ENCODE data around the gene CC2D2A. TPM values are rescaled to one million over a fixed set of nuclear protein-coding genes. Genes with fewer than 3 reads are reported as not detected.

The CC2D2A gene
- total RNA-seq, 2 experiments from 2014 or later = not detected

DNA sequence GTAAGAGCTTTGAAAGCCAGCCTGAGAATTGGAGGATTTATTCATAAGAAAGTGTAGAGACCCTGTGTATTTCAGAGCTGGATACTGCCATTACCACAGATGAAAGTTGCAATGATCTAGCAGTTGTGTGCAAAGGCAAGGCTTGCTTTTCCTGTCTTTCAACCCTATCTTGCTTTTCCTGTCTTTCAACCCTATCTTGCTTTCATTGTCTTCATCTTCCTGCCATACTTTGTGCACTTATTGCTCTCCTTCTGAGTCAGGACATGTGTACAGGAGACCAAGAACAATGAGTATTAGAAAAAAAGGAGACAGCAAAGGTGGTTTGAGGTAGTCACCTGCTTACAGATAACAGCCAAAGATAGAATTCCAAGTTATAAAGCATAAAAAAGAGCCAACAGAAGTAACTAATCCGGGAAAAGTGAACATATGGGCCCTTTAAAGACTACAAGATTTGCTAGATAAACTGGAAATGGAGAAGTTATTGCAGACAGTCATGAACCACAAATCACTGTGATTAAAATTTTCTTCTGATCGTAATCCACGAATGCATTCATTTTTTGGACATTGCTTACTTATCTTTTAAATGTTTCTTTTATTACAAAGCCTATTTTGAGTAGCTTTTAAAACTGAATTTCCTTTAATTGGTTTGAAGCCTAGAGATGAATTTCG, 24.7 kb upstream of the CC2D2A start:
- Mint-ChIP-seq H3K27me3 (no peaks in the 10 kb centered on the region), H3K9me3 (peaks cover 8% of the 10 kb centered on the region), H3K4me1 (peaks cover 6% of the 10 kb centered on the region), H3K4me3 (no peak overlapping the region), H3K27ac (no peak overlapping the region), H3K36me3 (ENCODE audit: low read depth) (no peaks in the 10 kb centered on the region)
- POLR2A ChIA-PET = no interaction called here
- CTCF ChIA-PET = interaction anchor here (0.6 to 0.8 kb wide), 2 partner anchors 49 to 147 kb away, joined by 3 read pairs; no protein-coding TSS in a partner anchor
- no peak for DNase-seq

DNA sequence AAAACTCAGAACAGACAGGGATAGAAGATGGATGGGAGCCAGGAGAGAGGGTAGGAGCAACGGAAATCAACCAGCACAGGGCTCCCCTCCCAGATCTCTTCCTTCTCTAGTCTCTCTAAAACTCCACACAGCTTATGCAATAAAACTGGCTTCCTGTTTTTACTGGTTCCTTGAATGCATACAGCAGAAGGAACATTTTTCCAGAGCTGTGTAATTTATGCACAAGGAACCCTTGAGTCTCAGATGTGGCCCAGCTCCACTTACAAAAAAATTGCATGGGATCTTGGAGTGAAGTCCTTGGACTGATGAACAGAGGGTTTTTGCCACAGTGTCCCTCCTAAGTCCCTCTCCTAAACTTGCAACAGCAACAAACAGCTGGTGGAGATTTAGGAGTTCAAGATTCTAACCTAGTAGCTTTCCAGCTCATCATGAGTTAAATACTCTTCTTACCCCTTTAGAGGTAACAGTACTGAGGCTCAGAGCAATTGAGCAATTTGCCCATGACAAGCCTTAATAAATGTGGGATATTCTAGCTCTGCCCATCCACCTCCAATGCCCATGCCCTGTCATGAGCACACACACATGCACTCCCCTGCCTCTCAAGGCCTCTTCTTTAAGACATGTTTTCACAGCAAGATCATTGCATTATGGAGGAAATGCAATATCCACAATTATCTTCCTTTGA, 18.4 kb upstream of the CC2D2A start:
- H3K4me1 Mint-ChIP-seq = no peaks in the 10 kb centered on the region
- no peaks in the 10 kb centered on the region for H3K36me3 Mint-ChIP-seq (ENCODE audit: low read depth)
- ChIA-PET POLR2A (no interaction called here), CTCF (interaction anchor here (1.2 kb wide), 1 partner anchor 9 kb away, joined by 3 read pairs; no protein-coding TSS in a partner anchor)
- peaks cover 3% of the 10 kb centered on the region for H3K9me3 Mint-ChIP-seq
- no peak for DNase-seq
- no peaks in the 10 kb centered on the region for H3K27me3 Mint-ChIP-seq
- H3K27ac Mint-ChIP-seq = no peak overlapping the region
- H3K4me3 Mint-ChIP-seq = no peak overlapping the region

DNA sequence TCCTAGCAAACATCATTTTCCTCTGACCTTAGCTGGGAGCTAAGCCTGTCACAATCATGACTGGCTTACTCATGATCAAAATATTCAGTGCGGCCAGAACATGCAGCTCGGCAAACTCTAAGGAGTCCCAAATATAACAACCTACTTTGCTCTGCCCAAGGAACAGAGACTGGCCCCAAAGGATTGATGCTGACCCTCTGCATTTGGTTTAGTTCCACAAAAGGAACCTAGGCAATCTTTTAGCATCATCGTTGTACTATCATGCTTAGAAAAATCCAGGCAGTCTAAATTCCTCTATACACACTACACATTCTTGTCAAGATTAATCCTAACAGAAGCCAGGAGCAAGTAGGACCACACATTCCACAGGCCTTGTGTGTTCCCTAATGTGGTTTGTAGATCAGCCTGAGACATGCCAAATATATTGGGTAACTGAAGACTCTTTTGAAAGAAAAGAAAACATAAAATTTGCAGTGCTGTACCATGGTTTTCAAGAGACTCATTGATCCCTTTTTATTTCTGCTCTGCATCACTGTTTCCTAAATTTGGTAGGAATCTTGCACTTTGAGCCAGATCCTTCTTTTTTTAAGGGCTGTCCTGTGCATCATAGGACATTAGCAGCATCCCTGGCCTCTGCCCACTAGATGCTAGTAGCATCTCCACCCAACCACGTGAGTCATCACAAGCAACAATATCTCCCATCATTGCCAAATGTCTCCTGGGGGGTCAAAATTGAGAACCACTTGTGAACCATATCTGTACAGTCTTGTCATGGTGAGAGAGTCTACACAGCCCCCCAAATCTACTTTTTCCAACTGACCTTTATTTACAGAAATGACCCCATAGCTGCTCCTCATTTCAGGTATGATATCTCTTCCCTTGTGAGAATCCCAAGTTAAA, 17.6 kb upstream of the CC2D2A start:
- Mint-ChIP-seq H3K27me3 (no peaks in the 10 kb centered on the region), H3K9me3 (no peaks in the 10 kb centered on the region), H3K4me3 (no peak overlapping the region), H3K27ac (no peak overlapping the region), H3K4me1 (no peaks in the 10 kb centered on the region), H3K36me3 (ENCODE audit: low read depth) (no peaks in the 10 kb centered on the region)
- DNase-seq = no peak
- POLR2A ChIA-PET = no interaction called here
- CTCF ChIA-PET = interaction anchor here (1.2 kb wide), 1 partner anchor 8 kb away, joined by 3 read pairs; no protein-coding TSS in a partner anchor

DNA sequence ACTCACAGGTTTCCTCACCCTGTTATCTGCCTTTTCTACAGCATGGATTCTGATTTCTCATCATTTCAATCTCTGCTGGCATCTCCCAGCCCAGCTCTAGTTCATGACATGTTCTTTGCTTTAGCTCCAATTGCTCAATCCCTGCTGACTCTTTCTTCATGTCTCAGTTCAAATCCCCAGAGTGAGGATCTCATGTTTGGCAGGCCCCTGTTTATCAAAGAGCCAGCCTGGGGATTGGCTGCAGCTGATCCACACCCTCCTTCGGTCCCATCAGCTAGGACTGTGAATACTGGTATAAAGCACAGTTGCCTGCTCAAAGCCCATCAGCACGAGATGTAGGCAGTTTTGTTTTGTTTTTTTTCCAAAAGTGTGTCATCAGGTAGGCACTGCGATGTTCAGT, 14.4 kb upstream of the CC2D2A start:
- POLR2A ChIA-PET = no interaction called here
- Mint-ChIP-seq H3K4me1 (no peaks in the 10 kb centered on the region), H3K27me3 (peaks cover 4% of the 10 kb centered on the region), H3K27ac (no peak overlapping the region), H3K4me3 (no peak overlapping the region), H3K9me3 (no peaks in the 10 kb centered on the region), H3K36me3 (ENCODE audit: low read depth) (no peaks in the 10 kb centered on the region)
- CTCF ChIA-PET = interaction anchor here (1.4 kb wide), 1 partner anchor 58 kb away, joined by 3 read pairs; no protein-coding TSS in a partner anchor
- no peak for DNase-seq

DNA sequence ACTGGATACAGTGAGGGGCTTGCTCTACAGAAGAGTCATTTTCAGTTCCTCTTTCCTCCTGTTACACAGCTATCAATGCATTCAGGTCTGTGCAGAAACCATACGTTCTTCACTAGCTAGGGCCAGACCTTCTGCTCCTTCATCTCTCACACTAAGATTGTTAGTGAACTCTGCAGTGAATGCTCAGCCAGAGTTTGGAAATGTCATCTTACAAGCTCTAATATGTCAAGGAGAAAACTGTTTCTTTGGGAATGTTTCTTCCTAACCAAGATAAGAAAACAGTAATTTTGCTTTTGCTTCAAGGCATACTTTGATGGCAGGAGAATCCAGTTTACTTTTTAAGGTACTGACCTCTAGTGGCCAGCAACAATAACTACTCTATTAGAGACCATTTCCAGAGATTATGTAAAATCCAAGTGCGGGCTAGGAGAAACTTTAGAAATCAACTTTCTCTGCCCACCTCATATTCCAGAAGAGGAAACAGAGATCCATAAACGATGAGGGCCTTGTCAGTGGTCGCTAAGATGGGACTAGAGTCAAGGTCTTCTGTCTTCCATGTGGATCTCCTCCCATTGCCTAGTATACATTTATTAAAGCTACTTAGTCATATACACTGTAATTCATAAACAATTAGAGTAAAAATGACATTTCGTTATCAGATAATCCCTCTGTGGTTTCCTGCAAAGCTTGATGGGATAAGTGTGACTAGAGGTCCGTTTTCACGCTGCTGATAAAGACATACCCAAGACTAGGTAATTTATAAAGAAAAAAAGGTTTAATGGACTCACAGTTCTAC, 12.1 kb upstream of the CC2D2A start:
- Mint-ChIP-seq H3K4me1 (no peaks in the 10 kb centered on the region), H3K27ac (no peak overlapping the region), H3K9me3 (no peaks in the 10 kb centered on the region), H3K27me3 (peaks cover 4% of the 10 kb centered on the region), H3K4me3 (no peak overlapping the region), H3K36me3 (ENCODE audit: low read depth) (no peaks in the 10 kb centered on the region)
- DNase-seq = no peak
- CTCF ChIA-PET = interaction anchor here (0.8 to 2.4 kb wide), 3 partner anchors 9 to 219 kb away, joined by 3 to 8 read pairs (median 4); partner anchors contain the start of gene CC2D2A
- POLR2A ChIA-PET = no interaction called here

DNA sequence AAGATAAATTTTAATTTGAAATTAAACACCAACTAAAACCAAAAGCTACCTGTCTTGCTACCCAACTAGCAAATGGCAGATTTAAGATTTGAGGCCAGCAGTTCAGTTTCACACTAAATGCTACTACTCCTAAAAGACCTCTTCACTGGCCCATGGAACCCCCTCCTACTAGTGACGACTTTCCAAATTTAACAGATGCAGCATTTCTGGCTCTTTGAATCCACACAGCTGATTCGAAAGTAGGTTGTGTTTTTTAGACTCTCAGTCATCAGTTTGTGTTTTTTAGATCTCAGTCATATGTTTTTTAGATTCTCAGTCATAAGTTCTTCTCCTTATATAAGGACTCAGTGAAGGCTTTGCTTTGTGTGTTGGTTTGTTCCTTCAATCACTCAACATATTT, 11.1 kb upstream of the CC2D2A start:
- POLR2A ChIA-PET = no interaction called here

DNA sequence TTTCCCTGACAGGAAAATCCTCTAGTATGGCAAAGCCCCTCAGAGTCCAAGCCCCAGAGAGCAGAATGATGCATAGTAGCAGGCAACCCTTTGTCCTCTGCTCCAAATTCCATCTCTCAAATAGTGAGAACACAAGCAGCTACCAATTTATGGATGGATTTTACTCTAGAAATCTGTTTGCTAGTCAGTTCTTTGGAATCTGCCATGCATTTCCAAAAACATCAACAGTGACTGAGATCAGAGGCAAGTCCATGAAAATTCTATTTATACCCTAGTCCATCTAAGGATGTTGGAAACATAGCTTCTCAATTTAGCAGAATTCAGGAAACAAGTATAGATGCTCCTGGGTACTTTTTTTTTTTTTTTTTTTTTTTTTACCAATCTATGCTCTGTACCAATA, 10.0 kb upstream of the CC2D2A start:
- Mint-ChIP-seq H3K4me3 (no peak overlapping the region), H3K36me3 (ENCODE audit: low read depth) (no peaks in the 10 kb centered on the region), H3K4me1 (no peaks in the 10 kb centered on the region), H3K27me3 (peaks cover 4% of the 10 kb centered on the region), H3K27ac (no peak overlapping the region), H3K9me3 (no peaks in the 10 kb centered on the region)
- ChIA-PET CTCF (interaction anchor here (0.7 to 0.9 kb wide), 3 partner anchors 8 to 224 kb away, joined by 3 read pairs; no protein-coding TSS in a partner anchor), POLR2A (no interaction called here)
- no peak for DNase-seq

More for the DNA sequence above, 11.1 kb upstream of the CC2D2A start:
- CTCF ChIA-PET = interaction anchor here (2.4 kb wide), 1 partner anchor 12 kb away, joined by 8 read pairs; the partner anchor contains the start of gene CC2D2A
- Mint-ChIP-seq H3K36me3 (ENCODE audit: low read depth) (no peaks in the 10 kb centered on the region), H3K27ac (no peak overlapping the region), H3K27me3 (peaks cover 4% of the 10 kb centered on the region), H3K9me3 (no peaks in the 10 kb centered on the region), H3K4me3 (no peak overlapping the region), H3K4me1 (no peaks in the 10 kb centered on the region)
- no peak for DNase-seq

DNA sequence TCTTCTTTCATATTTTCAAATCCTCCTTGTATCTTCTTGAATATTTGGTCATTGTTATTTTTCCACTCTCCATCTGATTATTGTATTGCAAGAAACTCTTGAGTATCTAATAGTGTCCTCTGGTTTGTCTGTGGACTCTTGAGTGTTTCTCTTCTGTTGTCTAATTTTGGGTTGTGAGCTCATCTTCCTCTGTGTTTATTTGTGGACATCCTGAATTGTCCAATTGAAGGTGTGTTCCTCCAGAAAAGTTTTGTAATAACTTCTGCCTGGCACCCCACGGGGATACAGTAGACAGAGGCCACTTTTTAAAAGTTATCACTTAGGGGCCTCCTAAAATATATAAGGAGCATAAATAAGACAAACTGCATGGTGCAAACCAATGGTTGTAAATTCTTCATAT, 3.1 kb upstream of the CC2D2A start:
- H3K27ac Mint-ChIP-seq = no peak overlapping the region
- ChIA-PET POLR2A (no interaction called here), CTCF (interaction anchor here (1.0 kb wide), 1 partner anchor 9 kb away, joined by 3 read pairs; no protein-coding TSS in a partner anchor)
- no peak for DNase-seq
- H3K4me3 Mint-ChIP-seq = no peak overlapping the region
- peaks cover 4% of the 10 kb centered on the region for H3K27me3 Mint-ChIP-seq
- peaks cover 7% of the 10 kb centered on the region for H3K4me1 Mint-ChIP-seq
- no peaks in the 10 kb centered on the region for H3K36me3 Mint-ChIP-seq (ENCODE audit: low read depth)
- no peaks in the 10 kb centered on the region for H3K9me3 Mint-ChIP-seq

DNA sequence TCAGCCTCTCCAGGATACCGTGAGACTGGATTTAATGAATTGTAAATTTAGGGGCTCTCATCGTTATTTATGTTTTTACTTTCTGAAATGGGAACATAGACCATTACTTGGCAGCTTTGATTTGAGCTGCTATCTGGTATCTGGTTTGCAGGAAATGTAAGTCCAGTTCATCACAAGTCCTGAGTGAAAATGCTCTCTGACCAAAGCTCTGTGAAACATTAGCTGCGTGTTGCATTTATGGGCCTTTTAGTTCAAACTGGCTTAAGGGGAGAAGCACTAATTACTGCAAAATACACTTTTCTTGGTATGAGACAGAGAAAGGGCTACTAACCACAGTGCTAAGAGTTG, 420 bp downstream of the CC2D2A start:
- ChIA-PET POLR2A (interaction anchor here (0.6 kb wide), 1 partner anchor 242 kb away, joined by 3 read pairs; no protein-coding TSS in a partner anchor), CTCF (interaction anchor here (0.6 to 2.6 kb wide), 3 partner anchors 9 to 53 kb away, joined by 3 to 8 read pairs (median 5); no protein-coding TSS in a partner anchor)
- peaks cover 4% of the 10 kb centered on the region for H3K27me3 Mint-ChIP-seq
- H3K4me1 Mint-ChIP-seq = peaks cover 7% of the 10 kb centered on the region
- H3K9me3 Mint-ChIP-seq = no peaks in the 10 kb centered on the region
- DNase-seq = no peak
- no peak overlapping the region for H3K4me3 Mint-ChIP-seq
- no peaks in the 10 kb centered on the region for H3K36me3 Mint-ChIP-seq (ENCODE audit: low read depth)
- H3K27ac Mint-ChIP-seq = no peak overlapping the region

DNA sequence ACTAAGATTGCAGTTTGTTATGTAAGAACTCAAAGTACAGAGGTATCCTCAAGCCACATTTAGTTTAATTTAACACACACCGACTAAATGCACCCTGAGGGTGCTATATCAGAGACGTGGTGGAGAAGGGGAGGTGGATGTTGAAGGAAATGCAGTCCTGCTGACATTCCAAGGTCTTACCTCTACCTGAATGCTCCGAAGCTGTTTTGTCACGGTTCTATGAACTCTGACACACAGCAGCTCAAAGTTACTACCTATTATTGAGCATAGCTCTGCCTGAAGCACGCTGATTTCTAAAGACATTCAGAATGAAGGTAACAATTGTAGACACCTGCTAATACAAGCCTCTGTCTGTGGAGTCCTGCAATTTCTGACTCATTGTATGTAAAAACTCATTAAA, 6.7 kb downstream of the CC2D2A start:
- Mint-ChIP-seq H3K27me3 (no peaks in the 10 kb centered on the region), H3K4me3 (no peak overlapping the region), H3K36me3 (ENCODE audit: low read depth) (no peaks in the 10 kb centered on the region), H3K4me1 (no peaks in the 10 kb centered on the region), H3K27ac (no peak overlapping the region), H3K9me3 (no peaks in the 10 kb centered on the region)
- ChIA-PET POLR2A (no interaction called here), CTCF (interaction anchor here (0.9 kb wide), 1 partner anchor 380 kb away, joined by 4 read pairs; no protein-coding TSS in a partner anchor)
- DNase-seq = no peak

DNA sequence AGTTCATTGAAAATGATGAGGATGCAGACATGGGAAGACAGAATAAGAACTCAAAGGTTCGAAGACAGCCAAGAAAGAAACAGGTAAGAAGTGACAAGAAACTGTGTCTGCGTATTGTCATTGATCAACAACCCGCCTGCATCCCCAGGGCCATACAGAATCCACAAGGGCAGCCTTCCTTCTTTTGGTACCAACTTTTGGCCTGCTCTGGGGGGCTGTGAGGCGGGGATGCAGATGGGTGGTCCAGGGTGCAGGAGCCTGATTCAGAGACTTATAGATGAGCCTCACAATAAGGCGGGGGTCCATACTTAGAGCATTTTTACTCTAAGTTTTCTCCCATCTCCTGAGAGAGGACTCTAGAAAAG, 9.0 kb downstream of the CC2D2A start:
- no peaks in the 10 kb centered on the region for H3K4me1 Mint-ChIP-seq
- no peaks in the 10 kb centered on the region for H3K9me3 Mint-ChIP-seq
- no peaks in the 10 kb centered on the region for H3K27me3 Mint-ChIP-seq
- CTCF ChIA-PET = interaction anchor here (1.5 kb wide), 2 partner anchors 9 to 16 kb away, joined by 4 to 5 read pairs; partner anchors contain the start of gene CC2D2A
- H3K4me3 Mint-ChIP-seq = no peak overlapping the region
- no peaks in the 10 kb centered on the region for H3K36me3 Mint-ChIP-seq (ENCODE audit: low read depth)
- POLR2A ChIA-PET = no interaction called here
- no peak overlapping the region for H3K27ac Mint-ChIP-seq
- no peak for DNase-seq
